ENCODE data around the gene APOBEC4.
"Not testable (repeated sequence)": the region's sequence is repeated elsewhere in the genome, so short reads cannot be mapped to it uniquely, and the experiment has no call there.

- TF ChIP-seq POLR2A, EP300, CTCF (IDR thresholded peaks at IDR 0.05): not testable (repeated sequence)
These were observed 26.2 kb upstream of the APOBEC4 start for GRCh38 chr1:183679363-183679762.
